ENCODE results near the gene OTUB1. TPM values are rescaled to one million over a fixed set of nuclear protein-coding genes. Genes with fewer than 3 reads are reported as not detected.

Gene OTUB1
- total and polyA plus RNA-seq, 9 of the 15 experiments (the other 6 are each of a cell fraction or from before 2014, with no cell fraction given): 29.5 to 134 (median 66.1) TPM

DNA sequence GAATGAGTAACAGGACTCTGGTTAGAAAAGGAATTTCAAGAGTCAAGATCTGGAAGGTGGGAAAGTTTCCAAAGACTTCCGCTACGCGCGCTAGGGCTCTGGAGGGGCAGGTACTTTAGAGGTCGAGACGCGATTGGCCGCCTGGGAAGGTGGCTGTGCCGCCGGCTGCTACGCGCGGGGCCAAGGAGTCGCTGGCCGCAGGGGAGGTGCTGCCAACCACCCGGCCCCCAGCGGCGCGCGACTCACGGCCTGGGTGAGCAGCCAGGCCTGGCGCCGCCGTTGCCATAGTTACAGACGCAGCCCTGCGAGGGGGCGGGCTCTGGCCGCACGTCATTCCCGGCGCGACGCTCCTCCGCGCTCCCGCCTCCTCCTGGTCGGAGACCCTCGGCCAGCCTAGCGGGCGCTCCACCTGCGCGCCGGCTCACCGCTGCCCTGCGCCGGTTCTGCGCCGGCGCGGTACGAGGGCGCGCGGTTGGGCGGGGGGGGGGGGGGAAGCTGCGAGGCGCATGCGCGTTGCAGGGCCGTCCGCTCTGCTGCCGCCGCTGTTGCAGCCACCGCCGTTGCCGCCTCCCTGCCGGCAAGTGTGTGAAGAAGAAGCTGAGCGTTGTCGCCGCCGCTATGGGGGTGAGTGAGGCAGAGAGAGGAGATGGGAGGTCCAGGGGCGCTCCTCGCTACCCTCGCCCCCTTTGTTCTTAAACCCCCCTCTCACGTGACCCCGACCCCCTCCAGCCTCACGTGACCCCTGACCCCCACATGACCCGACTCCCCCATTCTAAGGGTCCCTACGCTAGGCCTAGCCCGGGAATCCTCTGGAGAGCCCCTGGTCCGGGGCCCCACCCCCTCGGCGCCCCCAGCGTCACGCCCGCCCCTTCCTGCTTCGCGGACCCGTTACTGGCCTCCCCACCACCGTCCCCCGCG, 47.5 kb upstream of the OTUB1 start, which contains the start of gene NAA40 (continued):
- 0 out of 2 replicates have a peak, but pooled peaks have one; percentile 21 for TF ChIP-seq HSF4 (CRISPR knock-in tag; IDR thresholded peaks at IDR 0.05; ENCODE audit: borderline replicate concordance)
- TF ChIP-seq, protein P1, sequence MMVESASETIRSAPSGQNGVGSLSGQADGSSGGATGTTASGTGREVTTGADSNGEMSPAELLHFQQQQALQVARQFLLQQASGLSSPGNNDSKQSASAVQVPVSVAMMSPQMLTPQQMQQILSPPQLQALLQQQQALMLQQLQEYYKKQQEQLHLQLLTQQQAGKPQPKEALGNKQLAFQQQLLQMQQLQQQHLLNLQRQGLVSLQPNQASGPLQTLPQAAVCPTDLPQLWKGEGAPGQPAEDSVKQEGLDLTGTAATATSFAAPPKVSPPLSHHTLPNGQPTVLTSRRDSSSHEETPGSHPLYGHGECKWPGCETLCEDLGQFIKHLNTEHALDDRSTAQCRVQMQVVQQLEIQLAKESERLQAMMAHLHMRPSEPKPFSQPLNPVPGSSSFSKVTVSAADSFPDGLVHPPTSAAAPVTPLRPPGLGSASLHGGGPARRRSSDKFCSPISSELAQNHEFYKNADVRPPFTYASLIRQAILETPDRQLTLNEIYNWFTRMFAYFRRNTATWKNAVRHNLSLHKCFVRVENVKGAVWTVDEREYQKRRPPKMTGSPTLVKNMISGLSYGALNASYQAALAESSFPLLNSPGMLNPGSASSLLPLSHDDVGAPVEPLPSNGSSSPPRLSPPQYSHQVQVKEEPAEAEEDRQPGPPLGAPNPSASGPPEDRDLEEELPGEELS (CRISPR knock-in tag; IDR thresholded peaks at IDR 0.05; ENCODE audit: borderline replicate concordance): peak; percentile 29; the same call in 1 of the 2 replicates
- TF ChIP-seq, protein P2, sequence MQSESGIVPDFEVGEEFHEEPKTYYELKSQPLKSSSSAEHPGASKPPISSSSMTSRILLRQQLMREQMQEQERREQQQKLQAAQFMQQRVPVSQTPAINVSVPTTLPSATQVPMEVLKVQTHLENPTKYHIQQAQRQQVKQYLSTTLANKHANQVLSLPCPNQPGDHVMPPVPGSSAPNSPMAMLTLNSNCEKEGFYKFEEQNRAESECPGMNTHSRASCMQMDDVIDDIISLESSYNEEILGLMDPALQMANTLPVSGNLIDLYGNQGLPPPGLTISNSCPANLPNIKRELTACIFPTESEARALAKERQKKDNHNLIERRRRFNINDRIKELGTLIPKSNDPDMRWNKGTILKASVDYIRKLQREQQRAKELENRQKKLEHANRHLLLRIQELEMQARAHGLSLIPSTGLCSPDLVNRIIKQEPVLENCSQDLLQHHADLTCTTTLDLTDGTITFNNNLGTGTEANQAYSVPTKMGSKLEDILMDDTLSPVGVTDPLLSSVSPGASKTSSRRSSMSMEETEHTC (IDR thresholded peaks at IDR 0.05): peak; percentile 38; the same call in 1 of the 2 replicates
- TF ChIP-seq TBP (optimal IDR thresholded peaks at IDR 0.05; ENCODE audit: low read depth, low read length): peak; percentile 31
- no peak for TF ChIP-seq CBX8 (IDR thresholded peaks at IDR 0.05; ENCODE audit: borderline replicate concordance, extremely low read depth, low read depth, low read length, poor library complexity, severe bottlenecking)
- TF ChIP-seq SP2 (IDR thresholded peaks at IDR 0.05; ENCODE audit: extremely low read depth, low read depth, low read length, poor library complexity, severe bottlenecking): no peak
- peak; percentile 76; the same call in 1 of the 2 replicates for TF ChIP-seq KLF13 (tag; IDR thresholded peaks at IDR 0.05; ENCODE audit: borderline replicate concordance, low read depth)
- peak; percentile 30 for TF ChIP-seq RBM25 (IDR thresholded peaks at IDR 0.05; ENCODE audit: low read depth, low read length, severe bottlenecking)
- TF ChIP-seq TGIF2 (CRISPR knock-in tag; IDR thresholded peaks at IDR 0.05): no peak
- peak; percentile 70 for TF ChIP-seq GABPB1 (CRISPR knock-in tag; IDR thresholded peaks at IDR 0.05)
- peak; percentile 68; the same call in 1 of the 2 replicates for TF ChIP-seq KHSRP (IDR thresholded peaks at IDR 0.05)
- TF ChIP-seq PYGO2 (tag; IDR thresholded peaks at IDR 0.05): no peak
- no peak for TF ChIP-seq RBM34 (IDR thresholded peaks at IDR 0.05; ENCODE audit: borderline replicate concordance, insufficient read depth, low read length)
- TF ChIP-seq STAT5B (CRISPR knock-in tag; IDR thresholded peaks at IDR 0.05): no peak
- no peak for TF ChIP-seq ZNF551 (CRISPR knock-in tag; IDR thresholded peaks at IDR 0.05)
- no peak for TF ChIP-seq ZBTB5 (IDR thresholded peaks at IDR 0.05)
- TF ChIP-seq SLC30A9 (CRISPR knock-in tag; IDR thresholded peaks at IDR 0.05): no peak
- no peak; the same call in 1 of the 2 replicates for TF ChIP-seq NR2C1 (IDR thresholded peaks at IDR 0.05)
- TF ChIP-seq NR2C1 (tag; IDR thresholded peaks at IDR 0.05): peak; percentile 87
- TF ChIP-seq MCM5 (IDR thresholded peaks at IDR 0.05; ENCODE audit: low read depth): no peak
- peak; percentile 42 for TF ChIP-seq C11orf30 (IDR thresholded peaks at IDR 0.05; ENCODE audit: low read depth)

Measured in K562 (cell line).